Measurements from ENCODE around the gene RBPMS2.
A peak's percentile ranks its signal among the peaks of the same experiment; 100 is the strongest.

The RBPMS2 gene

GRCh38 chr15:64804619-64805018 lies 29.2 kb upstream of the RBPMS2 start (continued):
- TF ChIP-seq GFI1B (tag by site-specific recombination; IDR thresholded peaks at IDR 0.05) (peak; percentile 23; the same call in 1 of the 2 replicates), ZNF610 (tag by site-specific recombination; IDR thresholded peaks at IDR 0.05; ENCODE audit: borderline replicate concordance) (no peak), ZNF558 (tag by site-specific recombination; IDR thresholded peaks at IDR 0.05) (peak; percentile 55; the same call in 1 of the 2 replicates), ZNF623 (tag by site-specific recombination; IDR thresholded peaks at IDR 0.05) (peak; percentile 69)

GRCh38 chr15:64803526-64803925 lies 28.1 kb upstream of the RBPMS2 start:
- TF ChIP-seq ZNF660 (tag by site-specific recombination; IDR thresholded peaks at IDR 0.05), result no peak
- no peak for TF ChIP-seq ZNF776 (tag by site-specific recombination; IDR thresholded peaks at IDR 0.05; ENCODE audit: borderline replicate concordance)
- no peak for TF ChIP-seq RBAK (tag by site-specific recombination; IDR thresholded peaks at IDR 0.05)
- no peak for TF ChIP-seq ZNF600 (tag by site-specific recombination; IDR thresholded peaks at IDR 0.05)
- no peak for TF ChIP-seq ZNF692 (tag by site-specific recombination; IDR thresholded peaks at IDR 0.05)
- no peak for TF ChIP-seq ZNF580 (tag by site-specific recombination; IDR thresholded peaks at IDR 0.05)
- TF ChIP-seq SCRT1 (tag by site-specific recombination; IDR thresholded peaks at IDR 0.05; ENCODE audit: borderline replicate concordance), result no peak
- no peak for TF ChIP-seq ZNF211 (tag by site-specific recombination; IDR thresholded peaks at IDR 0.05; ENCODE audit: low read depth)
- TF ChIP-seq ZSCAN4 (tag by site-specific recombination; IDR thresholded peaks at IDR 0.05), result no peak
- no peak for TF ChIP-seq ZIC2 (tag by site-specific recombination; IDR thresholded peaks at IDR 0.05)
- no peak for TF ChIP-seq ZNF362 (tag by site-specific recombination; IDR thresholded peaks at IDR 0.05)
- TF ChIP-seq ZNF132 (tag by site-specific recombination; IDR thresholded peaks at IDR 0.05; ENCODE audit: borderline replicate concordance), result no peak
- TF ChIP-seq ZNF157 (tag by site-specific recombination; IDR thresholded peaks at IDR 0.05), result no peak
- no peak for TF ChIP-seq ZNF2 (tag by site-specific recombination; IDR thresholded peaks at IDR 0.05)
- no peak for TF ChIP-seq ZNF449 (tag by site-specific recombination; IDR thresholded peaks at IDR 0.05)
- TF ChIP-seq ZNF366 (tag by site-specific recombination; conservative IDR thresholded peaks at IDR 0.05), result no peak
- no peak for TF ChIP-seq ZBTB20 (tag by site-specific recombination; IDR thresholded peaks at IDR 0.05)
- no peak for TF ChIP-seq ZNF514 (tag by site-specific recombination; IDR thresholded peaks at IDR 0.05)
- TF ChIP-seq ZNF704 (tag by site-specific recombination; IDR thresholded peaks at IDR 0.05), result no peak
- POLR2A ChIA-PET, result no interaction called here
- Histone ChIP-seq H3K27ac (ENCODE audit: extremely low read depth, low read depth, low read length) (no peak overlapping the region), H3K4me1 (ENCODE audit: control insufficient read depth, insufficient read depth, low read length) (no peaks in the 10 kb centered on the region), H3K4me3 (ENCODE audit: low read depth, low read length) (no peak overlapping the region), H3K9me3 (ENCODE audit: control insufficient read depth, insufficient read depth, low read depth, low read length) (no peaks in the 10 kb centered on the region), H3K36me3 (ENCODE audit: control insufficient read depth in 2 of 2, insufficient read depth in 1 of 2, low read length in 2 of 2) (no peaks in the 10 kb centered on the region)
- CTCF ChIA-PET, result no interaction called here
